GM12878 (cell line): ENCODE measurements around the gene CDR2. TPM values are rescaled to one million over a fixed set of nuclear protein-coding genes. Genes with fewer than 3 reads are reported as not detected.

Experiments
- CBX3 ChIP-seq: fragments of 200-600 bp; sonication (generic); IDR thresholded peaks from 2 replicates; pipeline ENCODE4 v1.6.1; 2016; ENCODE audit warnings: low read depth, borderline replicate concordance
- CHD4 ChIP-seq: fragments of 200-600 bp; sonication (generic); IDR thresholded peaks from 2 replicates; pipeline ENCODE4 v1.6.1; 2016; ENCODE audit warnings: mild to moderate bottlenecking
- EP300 ChIP-seq, 2 experiments: fragments of 150-350 bp in 1 of 2; IDR thresholded peaks; 2 replicates each; pipeline ENCODE4 v1.6.1; 2011 to 2012; ENCODE audit warnings: low read depth in 2 of 2, low read length in 2 of 2, borderline replicate concordance in 1 of 2, improper control_type of control experiment in 1 of 2, inconsistent platforms in 1 of 2; ENCODE audit not compliant: control insufficient read depth in 1 of 2
- RELA ChIP-seq: fragments of 450-650 bp; IDR thresholded peaks from 2 replicates; pipeline ENCODE4 v1.8.0; 2014; ENCODE audit warnings: borderline replicate concordance; ENCODE audit not compliant: partially characterized antibody
- SMARCA5 ChIP-seq: fragments of 450-650 bp; IDR thresholded peaks from 2 replicates; pipeline ENCODE4 v1.6.1; 2017; ENCODE audit warnings: mild to moderate bottlenecking
- SP1 ChIP-seq: IDR thresholded peaks from one replicate; pipeline ENCODE4 v1.6.1; 2011; ENCODE audit warnings: low read depth, low read length
- SPI1 ChIP-seq: IDR thresholded peaks from 2 replicates; pipeline ENCODE4 v1.6.1; 2011; ENCODE audit warnings: low read depth, mild to moderate bottlenecking, low read length, moderate library complexity, borderline replicate concordance; ENCODE audit not compliant: insufficient read depth
- TCF3 ChIP-seq: IDR thresholded peaks from 2 replicates; pipeline ENCODE4 v1.6.1; 2012; ENCODE audit warnings: low read depth, mild to moderate bottlenecking, low read length, borderline replicate concordance; ENCODE audit not compliant: insufficient read depth
- ZNF24 ChIP-seq: fragments of 450-650 bp; IDR thresholded peaks from 2 replicates; pipeline ENCODE4 v1.6.1; 2017; ENCODE audit warnings: antibody characterized with exemption, mild to moderate bottlenecking
- polyA plus RNA-seq, 11 experiments: library from polyadenylated mRNA; depleted of rRNA in 4 of 11; unstranded in 6 of 11; stranded (reverse) in 5 of 11; fragments of >200 nt; fragmentation: Nextera tagmentation in 4 of 11; fragmentation: Illumina TruSeq in 1 of 11; extraction: Ambion mirVana in 4 of 11; extraction: Trizol in 1 of 11; gene quantifications; 1 replicate in 1 of 11; 2 replicates in 10 of 11; pipeline versions ENCODE4 v1.2.1 to v1.2.3, GENCODE V29; 2011 to 2016; ENCODE audit warnings: inconsistent platforms in 2 of 11, missing spikeins in 2 of 11, low read depth in 1 of 11
- total RNA-seq, 4 experiments: library from RNA; depleted of rRNA in 3 of 4; stranded (reverse); fragments of >200 nt in 3 of 4; fragmentation: Illumina TruSeq in 1 of 4; extraction: Trizol in 1 of 4; gene quantifications; 2 replicates each; pipeline versions ENCODE4 v1.2.1 to v1.2.3, GENCODE V29; 2013 to 2021
- TF ChIP-seq, protein P1 (sequence below): IDR thresholded peaks from 2 replicates; pipeline ENCODE4 v1.6.1; 2011; ENCODE audit warnings: mild to moderate bottlenecking, low read depth, low read length, moderate library complexity; ENCODE audit not compliant: insufficient replicate concordance
- TF ChIP-seq, protein P2 (sequence below): fragments of 450-650 bp; IDR thresholded peaks from 2 replicates; pipeline ENCODE4 v1.6.1; 2017; ENCODE audit warnings: mild to moderate bottlenecking, moderate library complexity

The CDR2 gene
- total and polyA plus RNA-seq, 10 of the 15 experiments (the other 5 are each of a cell fraction or from before 2014, with no cell fraction given), result 4.8 to 24.3 (median 19.2) TPM

DNA sequence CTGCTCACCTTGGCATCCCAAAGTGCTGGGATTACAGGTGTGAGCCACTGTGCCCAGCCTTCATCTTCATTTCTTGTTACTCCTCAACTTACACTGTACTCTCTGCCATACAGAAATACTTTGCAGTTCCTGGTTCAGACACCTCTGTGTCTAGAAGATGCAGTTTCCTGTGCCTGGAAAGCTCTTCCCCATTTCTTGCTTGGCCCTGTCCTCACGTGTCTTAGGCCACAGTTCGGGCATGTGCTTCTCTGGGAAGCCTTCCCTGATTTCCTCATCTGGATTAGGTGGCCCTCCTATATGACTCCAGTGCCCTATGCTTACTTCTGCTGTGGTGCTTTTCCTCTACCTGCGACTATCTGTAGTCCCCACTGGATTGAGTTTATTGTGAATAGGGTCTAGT lies 26.5 kb upstream of the CDR2 start (continued):
- TF ChIP-seq SPI1, result no peak
- TF ChIP-seq SP1, result no peak
- TF ChIP-seq, protein P1, sequence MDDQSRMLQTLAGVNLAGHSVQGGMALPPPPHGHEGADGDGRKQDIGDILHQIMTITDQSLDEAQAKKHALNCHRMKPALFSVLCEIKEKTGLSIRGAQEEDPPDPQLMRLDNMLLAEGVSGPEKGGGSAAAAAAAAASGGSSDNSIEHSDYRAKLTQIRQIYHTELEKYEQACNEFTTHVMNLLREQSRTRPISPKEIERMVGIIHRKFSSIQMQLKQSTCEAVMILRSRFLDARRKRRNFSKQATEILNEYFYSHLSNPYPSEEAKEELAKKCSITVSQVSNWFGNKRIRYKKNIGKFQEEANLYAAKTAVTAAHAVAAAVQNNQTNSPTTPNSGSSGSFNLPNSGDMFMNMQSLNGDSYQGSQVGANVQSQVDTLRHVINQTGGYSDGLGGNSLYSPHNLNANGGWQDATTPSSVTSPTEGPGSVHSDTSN, result no peak
- TF ChIP-seq, protein P2, sequence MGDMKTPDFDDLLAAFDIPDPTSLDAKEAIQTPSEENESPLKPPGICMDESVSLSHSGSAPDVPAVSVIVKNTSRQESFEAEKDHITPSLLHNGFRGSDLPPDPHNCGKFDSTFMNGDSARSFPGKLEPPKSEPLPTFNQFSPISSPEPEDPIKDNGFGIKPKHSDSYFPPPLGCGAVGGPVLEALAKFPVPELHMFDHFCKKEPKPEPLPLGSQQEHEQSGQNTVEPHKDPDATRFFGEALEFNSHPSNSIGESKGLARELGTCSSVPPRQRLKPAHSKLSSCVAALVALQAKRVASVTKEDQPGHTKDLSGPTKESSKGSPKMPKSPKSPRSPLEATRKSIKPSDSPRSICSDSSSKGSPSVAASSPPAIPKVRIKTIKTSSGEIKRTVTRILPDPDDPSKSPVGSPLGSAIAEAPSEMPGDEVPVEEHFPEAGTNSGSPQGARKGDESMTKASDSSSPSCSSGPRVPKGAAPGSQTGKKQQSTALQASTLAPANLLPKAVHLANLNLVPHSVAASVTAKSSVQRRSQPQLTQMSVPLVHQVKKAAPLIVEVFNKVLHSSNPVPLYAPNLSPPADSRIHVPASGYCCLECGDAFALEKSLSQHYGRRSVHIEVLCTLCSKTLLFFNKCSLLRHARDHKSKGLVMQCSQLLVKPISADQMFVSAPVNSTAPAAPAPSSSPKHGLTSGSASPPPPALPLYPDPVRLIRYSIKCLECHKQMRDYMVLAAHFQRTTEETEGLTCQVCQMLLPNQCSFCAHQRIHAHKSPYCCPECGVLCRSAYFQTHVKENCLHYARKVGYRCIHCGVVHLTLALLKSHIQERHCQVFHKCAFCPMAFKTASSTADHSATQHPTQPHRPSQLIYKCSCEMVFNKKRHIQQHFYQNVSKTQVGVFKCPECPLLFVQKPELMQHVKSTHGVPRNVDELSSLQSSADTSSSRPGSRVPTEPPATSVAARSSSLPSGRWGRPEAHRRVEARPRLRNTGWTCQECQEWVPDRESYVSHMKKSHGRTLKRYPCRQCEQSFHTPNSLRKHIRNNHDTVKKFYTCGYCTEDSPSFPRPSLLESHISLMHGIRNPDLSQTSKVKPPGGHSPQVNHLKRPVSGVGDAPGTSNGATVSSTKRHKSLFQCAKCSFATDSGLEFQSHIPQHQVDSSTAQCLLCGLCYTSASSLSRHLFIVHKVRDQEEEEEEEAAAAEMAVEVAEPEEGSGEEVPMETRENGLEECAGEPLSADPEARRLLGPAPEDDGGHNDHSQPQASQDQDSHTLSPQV, result no peak
- TF ChIP-seq EP300 (IDR thresholded peaks at IDR 0.05; ENCODE audit: borderline replicate concordance in 1 of 2, control insufficient read depth in 1 of 2, low read depth in 2 of 2, low read length in 2 of 2), result no peak
- TF ChIP-seq RELA, result no peak
- no peak for TF ChIP-seq CHD4
- no peak for TF ChIP-seq TCF3
- TF ChIP-seq SMARCA5, result no peak
- TF ChIP-seq CBX3, result no peak
- no peak for TF ChIP-seq ZNF24
